Suppressor macrophage treated with lipopolysaccharide for 4 hours (primary cell): ENCODE results near the gene NGLY1.

Experiments
- DNase-seq: peaks from one replicate; pipeline ENCODE4 v3.0.0-alpha.2; 2020

NGLY1 gene

DNA sequence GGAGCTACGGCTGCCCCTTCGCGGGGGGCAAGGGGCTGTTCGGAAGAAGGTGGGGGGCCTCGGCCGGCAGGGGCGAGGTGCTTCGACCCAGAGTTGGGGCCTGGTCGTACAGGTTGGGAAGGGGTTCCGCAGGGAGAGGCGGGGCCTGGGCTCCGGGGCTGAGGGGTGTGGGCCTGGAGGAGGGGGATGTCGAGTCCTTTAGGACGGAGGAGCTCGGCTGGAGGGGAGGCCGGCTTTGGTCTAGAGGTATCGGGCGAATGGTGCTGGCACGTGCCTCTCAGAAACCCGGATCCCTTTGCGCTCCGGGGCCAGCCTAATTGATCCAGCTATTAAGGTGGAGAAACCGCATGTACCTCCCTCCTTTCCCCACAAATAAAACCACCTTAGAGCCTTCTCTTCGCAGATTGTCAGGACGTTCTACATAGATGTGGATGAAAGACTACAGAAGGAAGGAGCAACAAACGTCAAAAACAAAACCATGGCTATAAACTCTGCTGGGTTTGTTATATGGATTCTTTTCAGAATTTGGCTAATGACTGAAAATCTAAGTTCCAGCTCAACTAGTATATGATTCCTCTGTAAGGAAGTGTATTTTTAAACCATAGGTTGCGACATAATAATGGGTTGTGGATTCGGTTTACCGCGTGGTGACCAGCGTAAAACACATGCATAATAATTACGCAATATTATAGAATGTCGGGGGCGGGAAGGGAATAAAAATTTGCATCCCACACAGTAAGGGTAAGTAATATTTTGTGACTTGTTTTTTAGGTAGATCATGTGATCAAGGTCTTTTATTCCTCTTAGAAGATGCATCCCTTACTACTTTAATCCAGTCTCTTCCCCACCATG is 644 bp upstream of the NGLY1 start:
- peak; percentile 87 for DNase-seq

DNA sequence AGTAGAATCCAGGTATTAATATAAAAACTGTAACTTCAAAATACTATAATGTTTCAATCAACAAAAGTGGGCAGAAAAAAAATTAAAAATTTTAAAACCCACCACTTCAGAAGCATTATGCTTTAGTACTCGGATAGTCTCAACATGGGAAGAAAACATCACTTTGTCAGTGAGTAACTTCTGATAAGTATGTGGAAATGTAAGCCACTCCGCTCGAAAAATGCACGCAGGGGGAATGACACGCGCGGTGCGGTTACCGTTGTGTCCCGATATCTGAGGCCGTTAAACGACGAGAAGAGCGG is 656 bp downstream of the NGLY1 start:
- DNase-seq: no peak

DNA sequence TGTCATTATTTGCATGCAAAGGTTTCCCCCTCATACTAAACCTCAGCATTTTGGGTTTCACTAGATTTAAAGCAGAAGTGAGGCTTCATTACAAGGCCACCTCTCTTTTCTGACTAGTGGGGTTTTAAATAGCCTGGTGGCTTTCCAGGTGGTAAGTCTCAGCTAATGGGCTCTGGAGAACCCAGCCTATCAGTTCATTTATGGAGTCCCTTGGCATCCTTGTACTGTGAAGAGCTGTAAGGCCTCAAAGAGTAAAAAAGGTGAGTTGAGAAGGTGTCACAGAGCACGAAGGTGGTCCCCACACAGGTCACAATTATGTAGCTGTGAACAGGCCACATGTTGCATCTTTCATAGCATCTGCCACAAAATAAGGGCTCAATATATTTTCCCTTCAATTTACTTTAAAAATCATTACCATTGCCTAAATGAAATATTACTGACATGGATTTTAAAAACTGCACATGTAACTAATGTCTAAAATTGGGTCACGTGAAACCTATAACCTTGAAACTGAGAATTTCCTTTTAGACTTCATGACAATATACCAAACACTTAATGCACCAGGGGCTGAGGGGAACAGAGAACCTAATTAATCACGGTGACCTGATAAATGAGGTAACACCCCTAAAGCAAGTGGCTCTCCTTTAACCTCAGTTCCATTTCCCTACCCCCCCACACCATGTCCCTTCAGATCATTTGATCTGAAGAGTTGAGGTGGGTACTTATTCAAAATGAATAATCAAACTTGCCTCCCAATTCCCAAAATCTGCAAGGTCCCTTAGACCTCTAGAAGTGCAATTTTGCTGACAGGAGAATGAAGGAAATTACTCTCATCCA is 1.3 kb downstream of the NGLY1 start:
- peak; percentile 13 for DNase-seq

DNA sequence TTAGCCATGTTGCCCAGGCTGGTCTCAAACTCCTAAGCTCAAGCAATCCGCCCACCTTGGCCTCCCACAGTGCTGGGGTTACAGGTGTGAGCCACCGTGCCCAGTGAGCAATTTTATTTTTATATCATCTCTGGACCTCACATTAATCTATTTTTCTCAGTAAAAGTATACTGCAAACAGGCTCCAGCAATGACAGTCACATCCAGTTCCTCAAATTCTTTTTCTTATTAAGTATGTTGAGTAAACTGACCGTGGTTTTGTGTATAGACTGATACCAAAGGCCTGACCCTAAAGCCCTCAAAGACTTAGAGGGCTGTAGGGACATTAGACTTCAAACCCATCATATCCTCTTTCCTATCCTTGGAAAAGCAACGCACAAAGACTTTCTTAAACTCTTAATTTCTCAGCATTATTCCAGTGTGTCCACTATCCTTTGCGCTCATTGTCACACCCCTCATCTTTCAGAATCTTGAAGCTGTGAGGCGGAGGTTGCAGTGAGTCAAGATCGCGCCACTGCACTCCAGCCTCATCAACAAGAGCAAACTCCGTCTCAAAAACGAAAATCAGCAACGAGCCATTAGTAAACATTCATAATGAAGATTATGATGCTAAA is 2.0 kb downstream of the NGLY1 start:
- DNase-seq: peak; percentile 16

DNA sequence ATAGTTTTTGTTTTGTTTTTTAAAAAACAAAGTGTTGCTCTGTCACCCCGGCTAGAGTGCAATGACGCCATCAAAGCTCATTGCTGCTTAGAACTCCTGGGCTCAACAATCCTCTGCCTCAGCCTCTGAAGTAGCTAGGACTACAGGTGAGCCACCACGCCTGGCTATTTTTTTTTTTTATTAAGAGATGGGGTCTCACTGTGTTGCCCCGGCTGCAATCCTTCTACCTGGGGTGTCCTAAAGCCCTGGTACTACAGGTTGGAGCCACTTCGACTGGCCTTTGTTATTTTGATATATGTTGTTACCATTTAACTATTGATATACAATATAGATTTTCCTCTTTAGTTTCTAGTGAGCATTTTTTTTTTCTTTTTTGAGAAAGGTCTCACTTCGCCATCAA is 2.6 kb downstream of the NGLY1 start:
- DNase-seq: no peak

DNA sequence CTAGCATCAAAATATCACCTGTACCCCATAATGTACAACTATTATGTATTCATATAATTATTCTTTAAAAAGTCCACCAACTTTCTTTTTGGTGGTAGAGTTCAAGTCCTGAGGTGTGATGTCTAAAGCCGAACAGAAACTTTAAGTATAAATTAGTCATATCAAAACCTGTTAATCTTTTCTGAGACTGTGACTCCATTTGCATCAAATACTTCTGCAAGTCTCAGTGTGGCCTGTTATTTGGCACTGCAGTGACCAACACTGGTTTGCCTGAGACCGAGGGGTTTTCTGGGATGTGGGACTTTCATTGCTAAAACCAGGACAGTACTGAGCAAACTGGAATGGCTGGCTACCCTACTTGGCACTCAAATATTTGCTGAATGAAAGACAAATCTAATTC is 7.3 kb downstream of the NGLY1 start:
- DNase-seq: no peak

DNA sequence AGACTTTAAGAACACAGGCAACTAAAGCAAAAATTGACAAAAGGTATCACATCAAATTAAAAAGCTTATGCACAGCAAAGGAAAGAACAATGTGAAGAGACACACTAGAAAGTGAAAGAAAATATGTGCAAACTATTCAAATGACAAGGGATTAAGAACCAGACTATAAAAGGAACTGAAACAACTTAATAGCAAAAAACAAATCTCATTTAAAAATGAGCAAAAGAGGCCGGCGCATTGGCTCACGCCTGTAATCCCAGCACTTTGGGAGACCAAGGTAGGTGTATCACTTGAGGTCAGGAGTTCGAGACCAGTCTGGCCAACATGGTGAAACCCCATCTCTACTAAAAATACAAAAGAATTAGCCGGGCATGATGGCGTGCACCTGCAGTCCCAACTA is 14.4 kb downstream of the NGLY1 start:
- DNase-seq: peak; percentile 27

DNA sequence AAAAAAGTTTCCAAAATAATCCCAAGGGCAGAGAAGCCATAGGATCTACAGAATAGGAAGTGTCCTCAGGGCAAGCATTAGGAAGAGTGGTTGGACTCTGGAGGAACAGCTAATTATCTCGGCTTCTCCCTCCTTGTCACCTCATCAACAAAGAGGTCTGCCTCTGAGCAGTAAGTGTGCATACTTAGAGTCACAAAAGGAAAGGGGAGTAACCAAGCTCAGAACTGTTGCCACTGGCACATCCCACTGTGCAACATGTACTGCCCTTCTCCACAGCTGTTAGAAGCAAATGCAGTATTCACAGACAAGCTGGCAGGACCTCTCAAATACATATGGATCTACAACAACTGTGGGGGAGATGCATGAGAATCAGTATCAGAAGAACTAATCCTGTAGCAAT is 31.5 kb downstream of the NGLY1 start:
- no peak for DNase-seq

DNA sequence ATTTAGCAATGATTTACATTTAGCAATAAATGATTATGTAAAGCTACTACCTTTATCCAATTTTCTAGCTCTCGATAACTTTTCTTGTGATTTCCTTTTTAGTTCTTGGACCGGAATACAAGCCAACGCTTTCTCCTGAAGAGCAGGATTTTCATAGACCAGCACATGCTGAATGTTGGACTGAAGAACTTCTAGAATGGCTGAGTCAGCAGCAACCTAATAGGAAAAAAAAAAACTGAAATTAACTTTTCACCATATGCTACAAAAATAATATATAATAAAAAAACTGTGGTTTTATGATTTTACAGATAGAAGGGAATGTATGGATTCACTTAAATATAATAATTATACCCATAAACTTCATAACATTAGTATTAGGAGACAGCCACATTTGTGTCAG is 32.2 kb downstream of the NGLY1 start:
- no peak for DNase-seq

DNA sequence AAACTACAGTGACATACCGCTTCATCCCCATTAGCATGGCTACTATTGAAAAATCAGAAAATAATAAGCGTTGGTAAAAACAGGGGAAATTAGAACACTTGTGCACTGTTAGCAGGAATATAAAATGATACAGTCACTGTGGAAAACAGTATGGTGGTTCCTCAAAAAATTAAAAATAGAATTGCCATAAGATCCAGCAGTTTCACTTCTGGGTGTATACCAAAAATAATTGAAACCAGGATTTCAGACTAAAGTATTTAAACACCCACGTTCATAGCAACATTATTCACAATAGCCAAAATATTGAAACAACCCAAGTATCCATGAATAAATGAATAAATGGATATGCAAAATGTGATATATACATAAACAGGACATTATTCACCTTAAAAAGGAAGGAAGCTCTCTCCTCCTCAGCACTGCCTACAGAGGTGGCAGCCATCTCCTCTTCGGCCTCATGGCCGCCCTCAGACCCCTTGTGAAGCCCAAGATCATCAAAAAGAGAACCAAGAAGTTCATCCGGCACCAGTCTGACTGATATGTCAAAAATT is 34.1 kb downstream of the NGLY1 start:
- DNase-seq: peak; percentile 25

DNA sequence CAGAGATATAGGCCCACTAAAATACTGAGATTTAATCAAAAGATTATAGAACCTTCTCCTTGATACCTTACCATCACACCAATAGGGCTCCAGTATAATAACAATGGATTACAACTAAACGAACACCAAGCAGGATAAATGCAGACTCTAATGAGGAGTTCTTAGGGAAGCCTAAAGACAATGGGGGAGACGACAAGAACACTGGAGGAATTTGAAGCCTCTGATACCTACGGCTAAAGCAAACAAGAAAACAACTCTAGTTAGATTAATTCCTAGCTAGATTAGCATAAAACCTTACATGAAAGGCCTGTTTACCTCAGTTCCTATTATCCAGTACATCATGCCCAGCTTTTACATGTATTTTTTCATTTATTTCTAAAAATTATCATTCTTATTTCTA is 35.1 kb downstream of the NGLY1 start:
- no peak for DNase-seq

DNA sequence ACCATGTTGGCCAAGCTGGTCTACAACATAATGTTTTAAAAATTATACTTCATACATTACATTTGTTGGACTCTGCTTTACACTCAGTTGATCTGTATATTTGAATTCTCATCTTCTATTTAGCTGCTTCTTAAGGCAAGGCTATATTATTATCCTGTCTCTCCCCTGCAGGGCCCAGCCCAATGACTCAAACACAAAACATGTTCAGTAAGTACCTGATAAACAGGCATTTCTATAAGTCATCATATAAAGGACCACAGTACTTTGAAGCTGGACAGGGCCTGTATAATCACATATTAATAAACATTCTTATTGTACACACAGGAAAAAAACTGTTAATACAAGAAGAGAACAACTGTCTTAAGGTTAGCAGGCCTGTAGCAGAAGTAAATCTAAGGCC is 36.2 kb downstream of the NGLY1 start:
- no peak for DNase-seq

DNA sequence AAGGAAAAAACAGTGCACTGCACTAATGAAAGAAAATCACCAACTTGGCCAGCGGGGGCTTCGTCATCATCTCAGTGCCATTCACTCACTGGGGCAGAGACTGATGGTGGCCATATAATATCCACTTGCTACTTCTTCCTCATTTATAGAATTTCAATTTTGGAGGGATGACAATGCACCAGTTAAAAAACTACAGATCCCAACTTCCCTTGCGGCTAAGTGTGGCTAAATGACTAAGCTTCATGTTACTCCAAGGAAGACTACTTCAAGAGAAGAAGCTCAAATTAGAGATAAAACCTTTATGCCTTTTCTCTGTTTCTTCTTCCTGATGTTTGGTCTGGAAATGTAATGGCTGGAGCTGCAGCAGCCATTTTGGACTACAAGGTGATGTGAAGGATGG is 38.8 kb downstream of the NGLY1 start:
- peak; percentile 21 for DNase-seq

DNA sequence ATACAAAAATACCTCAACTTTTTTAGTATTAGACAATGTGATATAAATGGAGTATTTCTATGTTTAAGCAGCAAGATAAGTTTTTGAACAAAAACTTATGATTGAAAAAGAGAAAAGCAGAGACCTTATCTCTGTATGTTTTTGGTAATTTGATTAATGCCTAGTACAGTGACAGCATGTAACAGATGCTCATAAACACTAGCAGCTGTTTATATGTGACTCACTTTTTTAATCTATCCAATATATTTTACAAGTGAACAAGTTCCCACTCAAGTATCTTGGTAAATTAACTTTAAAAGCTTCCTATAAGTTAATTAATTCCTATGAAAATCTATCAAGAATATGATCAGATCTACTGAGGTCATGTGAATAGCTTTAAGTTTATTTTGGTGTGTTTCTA is 55.1 kb downstream of the NGLY1 start:
- no peak for DNase-seq

DNA sequence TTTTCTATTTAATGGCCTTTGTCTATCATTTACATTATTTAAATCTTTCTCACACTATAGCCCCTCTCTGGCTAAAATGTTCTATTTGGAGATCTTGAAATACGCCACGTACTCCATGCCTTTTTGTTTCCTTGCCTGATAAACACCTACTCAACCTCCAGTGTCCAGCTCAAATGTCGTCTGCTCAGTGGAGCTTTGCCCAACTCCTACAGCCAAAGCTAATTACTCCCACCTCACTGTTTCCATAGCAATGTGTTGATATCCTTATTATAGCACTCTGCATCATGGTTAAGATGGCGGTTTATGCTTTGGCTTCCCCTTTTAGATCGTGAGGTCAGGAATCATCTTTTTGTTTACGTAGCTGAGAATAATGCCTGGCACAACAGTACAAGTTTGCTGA is 55.9 kb downstream of the NGLY1 start:
- no peak for DNase-seq

DNA sequence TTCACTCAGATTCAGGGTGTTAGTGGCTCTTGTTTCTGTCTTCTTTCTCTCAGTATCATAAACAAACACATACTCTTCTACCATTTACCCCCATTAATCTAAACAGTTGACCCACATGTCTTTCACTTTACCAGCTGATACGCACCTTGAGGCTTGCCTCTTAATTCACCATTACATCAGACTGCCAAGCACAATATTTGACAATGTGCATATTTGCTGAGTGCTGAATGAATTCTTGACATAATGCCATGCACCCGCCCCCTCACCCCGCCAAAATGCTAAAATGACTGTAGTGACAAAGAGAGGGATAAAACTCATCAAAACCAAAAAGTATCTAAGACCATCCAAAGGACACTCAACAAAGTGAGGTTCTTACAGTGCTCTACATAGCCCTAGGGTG is 57.4 kb downstream of the NGLY1 start:
- no peak for DNase-seq

DNA sequence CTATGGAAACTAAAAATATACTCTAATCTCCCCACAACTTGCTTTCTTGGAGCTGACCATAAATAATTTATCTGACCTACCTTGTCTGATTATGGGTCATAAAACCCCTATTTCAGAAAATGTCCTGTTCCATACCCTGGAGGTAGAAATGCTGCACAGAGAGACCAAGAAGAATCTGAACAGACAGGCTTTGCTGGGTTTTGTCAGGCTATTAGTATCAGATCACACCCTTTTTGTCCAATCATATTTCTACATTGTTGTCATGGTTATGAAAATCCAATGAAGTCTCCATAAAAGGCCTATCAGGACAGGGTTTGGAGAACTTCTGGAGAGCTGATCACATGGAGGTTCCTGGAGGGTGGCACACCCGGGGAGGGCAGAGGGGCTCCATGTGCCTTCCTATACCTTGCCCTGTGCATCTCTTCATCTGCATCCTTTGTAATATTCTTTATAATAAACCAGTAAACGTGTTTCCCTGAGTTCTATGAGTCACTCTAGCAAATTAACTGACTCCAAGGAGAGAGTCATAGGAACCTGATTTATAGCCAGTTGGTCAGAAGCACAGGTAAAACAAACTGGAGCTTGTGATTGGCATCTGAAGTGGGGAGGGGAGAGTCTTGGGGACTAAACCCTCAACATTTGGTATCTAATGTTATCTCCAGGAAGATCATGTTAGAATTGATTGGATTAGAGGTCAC is 58.1 kb downstream of the NGLY1 start:
- DNase-seq: no peak

DNA sequence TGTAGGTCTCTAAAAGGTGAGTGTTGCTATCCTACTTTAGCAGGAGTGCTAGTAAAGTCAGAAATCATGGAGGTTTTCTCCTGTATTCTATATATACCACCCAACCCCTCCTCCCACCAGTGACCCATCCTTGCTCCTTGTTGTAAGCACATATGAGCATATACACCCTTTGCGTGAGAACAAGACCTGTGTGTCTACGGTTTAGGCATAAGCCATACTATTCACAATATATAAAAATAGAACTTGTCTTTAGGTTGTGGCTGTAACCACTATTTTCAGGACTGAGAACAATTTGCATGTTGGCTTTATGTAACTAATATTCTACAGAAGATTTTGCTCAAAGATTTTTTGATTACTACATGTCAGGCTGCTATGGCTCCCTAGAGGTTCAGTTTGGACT is 59.4 kb downstream of the NGLY1 start:
- no peak for DNase-seq

DNA sequence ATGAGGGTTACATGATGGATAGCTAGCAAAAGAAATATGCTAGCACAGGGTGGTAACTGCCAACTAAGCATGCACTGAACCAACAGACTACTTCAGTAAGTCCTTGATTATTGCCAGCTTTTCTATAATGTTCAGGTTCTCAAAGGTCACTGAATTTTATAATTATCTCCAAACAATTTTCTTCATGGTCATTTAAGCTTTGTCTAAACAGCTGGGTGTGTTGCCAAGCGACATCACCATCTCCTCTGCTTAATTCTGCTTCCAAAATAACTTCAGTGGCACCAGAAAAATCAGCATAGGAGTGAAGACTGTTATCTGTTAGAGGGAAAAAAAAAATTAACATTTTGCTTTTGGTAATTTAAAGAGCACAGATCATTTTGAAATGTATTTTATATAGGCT is 63.9 kb downstream of the NGLY1 start:
- no peak for DNase-seq

DNA sequence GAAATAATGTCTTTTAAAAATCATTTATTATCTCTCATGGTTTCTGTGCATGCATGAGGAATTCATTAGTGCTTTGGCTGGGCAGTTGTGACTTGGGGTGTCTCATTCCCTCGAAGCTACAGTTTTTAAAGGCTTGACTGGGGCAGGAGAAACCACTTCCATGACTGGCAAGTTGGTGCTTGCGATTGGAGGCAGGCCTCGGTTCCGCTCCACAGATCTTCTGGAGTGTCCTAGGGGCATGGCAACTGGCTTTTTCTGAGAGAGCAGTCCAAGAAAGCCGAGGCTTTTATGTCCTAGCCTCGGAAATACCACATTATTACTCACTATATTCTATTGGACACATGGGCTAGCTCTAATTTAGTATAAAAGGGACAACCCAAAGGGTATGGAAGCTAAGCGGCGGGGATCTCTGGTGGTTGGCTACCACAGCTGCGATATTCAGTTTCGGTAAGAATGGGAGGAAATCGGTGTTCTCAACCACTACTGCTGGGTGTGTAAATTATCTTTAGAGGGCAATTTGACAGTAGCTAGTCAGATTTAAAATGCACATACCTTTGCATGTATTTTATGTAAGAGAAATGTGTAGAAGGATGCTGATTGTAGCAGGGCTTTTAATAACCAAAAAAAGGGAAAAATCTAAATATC is 69.8 kb downstream of the NGLY1 start:
- DNase-seq: no peak

DNA sequence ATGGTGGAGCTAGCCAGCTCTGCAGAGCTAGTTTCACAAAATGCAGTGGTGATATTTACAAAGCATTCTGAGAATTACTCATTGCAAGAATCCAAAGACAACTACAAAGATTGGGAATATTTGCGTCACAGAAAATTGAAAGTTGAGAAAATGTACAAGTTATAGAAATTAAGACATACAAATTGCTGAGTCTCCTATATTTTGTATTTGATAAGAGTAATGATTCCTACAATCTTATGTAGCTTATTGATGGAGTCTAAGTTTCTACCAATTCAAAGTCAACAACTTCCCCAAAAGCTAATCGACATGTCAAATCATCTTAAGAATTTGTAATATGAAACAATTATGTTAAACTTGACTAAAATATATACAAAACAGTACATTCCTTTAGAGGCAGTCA is 72.2 kb downstream of the NGLY1 start:
- no peak for DNase-seq

DNA sequence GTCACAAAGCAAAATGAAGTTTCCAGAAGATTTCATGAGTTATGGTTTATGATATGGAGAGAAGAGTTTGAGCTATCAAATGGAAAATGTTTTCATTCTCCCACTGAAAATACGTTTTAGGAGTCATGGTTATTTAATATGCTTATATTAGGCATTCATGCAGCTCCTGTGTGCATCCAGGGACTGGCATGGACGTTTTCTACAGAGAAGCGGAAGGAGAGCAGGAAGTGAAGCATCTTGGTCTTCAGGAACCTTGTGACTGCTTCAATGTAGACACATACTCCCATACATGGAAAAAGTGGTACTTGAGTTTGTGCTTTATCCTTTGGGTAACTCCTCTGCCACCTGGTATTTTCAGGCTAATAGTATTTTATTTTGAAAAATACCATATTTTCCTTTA is 75.2 kb downstream of the NGLY1 start:
- no peak for DNase-seq
